Adrenal gland (tissue), 12 donors: Measurements from ENCODE around the gene KLHL29. TPM values are rescaled to one million over a fixed set of nuclear protein-coding genes. Genes with fewer than 3 reads are reported as not detected.

Experiments
- DNase-seq, 7 donors: peaks; one replicate each; pipeline ENCODE4 v3.0.0-alpha.2; 2019 to 2020
- H3K27ac ChIP-seq, 5 donors: fragments of 200-600 bp; sonication (generic) in 4 of 5; 1 replicate in 3 of 5; 2 replicates in 2 of 5; pipeline versions ENCODE4 v1.5.1 to v1.8.0; 2016 to 2020; ENCODE audit warnings: mild to moderate bottlenecking in 1 of 5
- H3K27me3 ChIP-seq: fragments of 200-600 bp; 2 replicates; pipeline ENCODE4 v1.8.0; 2021
- H3K36me3 ChIP-seq, 2 donors: fragments of 200-600 bp; replicated peaks in 1 of 2; 1 replicate in 1 of 2; 2 replicates in 1 of 2; pipeline versions ENCODE4 v1.5.1 to v1.8.0; 2018 to 2022
- H3K4me1 ChIP-seq, 2 donors: fragments of 200-600 bp; replicated peaks in 1 of 2; 1 replicate in 1 of 2; 2 replicates in 1 of 2; pipeline versions ENCODE4 v1.5.1 to v1.8.0; 2018 to 2021
- H3K4me3 ChIP-seq, 4 donors: fragments of 200-600 bp; sonication (generic) in 3 of 4; one replicate each; pipeline ENCODE4 v1.5.1; 2016 to 2018
- H3K9me3 ChIP-seq, 3 donors: fragments of 200-600 bp; sonication (generic) in 1 of 3; replicated peaks in 1 of 3; 1 replicate in 2 of 3; 2 replicates in 1 of 3; pipeline versions ENCODE4 v1.5.1 to v1.8.0; 2016 to 2021
- POLR2A ChIP-seq, 2 donors: fragments of 450-650 bp; IDR thresholded peaks; one replicate each; pipeline ENCODE4 v1.6.1; 2017; ENCODE audit warnings: antibody characterized with exemption in 2 of 2, mild to moderate bottlenecking in 2 of 2, moderate library complexity in 1 of 2
- WGBS, 4 donors: extraction: QIAGEN DNeasy Blood & Tissue Kit in 2 of 4; methylation state at CpG; one replicate each; pipeline versions ENCODE4 v1.1.5 to v1.1.7; 2013 to 2017; 5-methylcytosine and 5-hydroxymethylcytosine counted together
- intact Hi-C, 2 donors: fragments of 100-400 bp; cut with DNase I; formaldehyde crosslinking; loops; one replicate each; pipeline versions ENCODE4 v1.14.1 to v1.15.0; 2022 to 2023
- polyA plus RNA-seq, 3 donors: library from polyadenylated mRNA; stranded (reverse); fragments of 200-250 nt in 2 of 3; fragments of 350-450 nt in 1 of 3; fragmentation: Illumina TruSeq in 1 of 3; extraction: RNeasy Lipid Tissue Mini Kit (QIAGEN cat#74804) in 1 of 3; gene quantifications; one replicate each; pipeline ENCODE4 v1.2.3, GENCODE V29; 2013 to 2014
- total RNA-seq, 9 donors: library from RNA; depleted of rRNA in 4 of 9; stranded (reverse); fragments of >200 nt in 4 of 9; fragments of 120-200 nt in 1 of 9; fragmentation: NEBNext Ultra II Directional in 1 of 9; extraction: Animal tissue kit (Norgen Biotek cat#: 25700) in 1 of 9; gene quantifications; one replicate each; pipeline versions ENCODE4 v1.1.0 to v1.2.4, GENCODE V29; 2013 to 2023
- TF ChIP-seq, protein P1 (sequence below), 6 experiments: fragments of 450-650 bp in 4 of 6; fragments of 200-600 bp in 2 of 6; sonication (generic) in 1 of 6; IDR thresholded peaks; 1 replicate in 5 of 6; 2 replicates in 1 of 6; pipeline versions ENCODE4 v1.5.1 to v1.8.0; 2016 to 2021; ENCODE audit warnings: antibody characterized with exemption in 6 of 6, mild to moderate bottlenecking in 2 of 6, moderate library complexity in 1 of 6
- donor health status: healthy with polysubstance abuse.
- donor health status: Bipolar disorder and iron deficiency.
- donor health status: DM: yes; HTN: yes; CAD: no.
- donor health status: DM: no; HTN: no; CAD: no.
- donor health status: DM: no; HTN: no; CAD: no.
- donor health status: DM: yes; HTN: yes; CAD: no.

Gene KLHL29
- total and polyA plus RNA-seq, 12 donors = 1.9 to 24.5 (median 15.7) TPM

DNA sequence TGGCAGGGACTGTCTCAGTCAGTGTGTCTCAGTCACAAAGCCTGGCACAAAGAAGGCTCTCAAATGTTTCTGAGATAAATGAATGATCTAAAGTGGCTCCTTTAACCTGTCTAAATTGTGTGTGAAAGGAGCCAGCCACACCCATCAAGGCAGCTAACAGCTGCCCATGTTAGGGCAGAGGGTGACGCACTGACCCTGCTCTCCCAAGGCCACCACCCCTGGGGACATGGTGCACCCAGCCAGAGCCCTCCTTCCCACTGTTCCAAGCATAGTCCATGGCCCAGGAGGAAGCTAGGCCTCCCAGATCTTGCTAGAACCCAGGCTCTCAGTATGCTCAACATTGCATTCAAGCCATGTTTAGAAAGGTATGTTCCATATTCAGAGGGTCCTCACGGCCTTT, 100.3 kb downstream of the KLHL29 start:
- peak in 5 of 7 donors; percentile 53 to 78 (median 61) for DNase-seq
- Histone ChIP-seq H3K27me3 (no peaks in the 10 kb centered on the region), H3K36me3 (no peaks in the 10 kb centered on the region), H3K4me1 (peaks cover 34 to 46% of the 10 kb centered on the region in 2 donors), H3K4me3 (no peak overlapping the region), H3K27ac (peak overlapping the region in 3 of 5 donors; percentile 17 to 89 (median 73)), H3K9me3 (no peaks in the 10 kb centered on the region)
- 69 to 94% (median 79%) methylated on average over 1 to 2 of the region's 2 CpGs for WGBS, 4 donors
- intact Hi-C loops = no loop called here
- no peak for TF ChIP-seq POLR2A (IDR thresholded peaks at IDR 0.05)
- TF ChIP-seq, protein P1, sequence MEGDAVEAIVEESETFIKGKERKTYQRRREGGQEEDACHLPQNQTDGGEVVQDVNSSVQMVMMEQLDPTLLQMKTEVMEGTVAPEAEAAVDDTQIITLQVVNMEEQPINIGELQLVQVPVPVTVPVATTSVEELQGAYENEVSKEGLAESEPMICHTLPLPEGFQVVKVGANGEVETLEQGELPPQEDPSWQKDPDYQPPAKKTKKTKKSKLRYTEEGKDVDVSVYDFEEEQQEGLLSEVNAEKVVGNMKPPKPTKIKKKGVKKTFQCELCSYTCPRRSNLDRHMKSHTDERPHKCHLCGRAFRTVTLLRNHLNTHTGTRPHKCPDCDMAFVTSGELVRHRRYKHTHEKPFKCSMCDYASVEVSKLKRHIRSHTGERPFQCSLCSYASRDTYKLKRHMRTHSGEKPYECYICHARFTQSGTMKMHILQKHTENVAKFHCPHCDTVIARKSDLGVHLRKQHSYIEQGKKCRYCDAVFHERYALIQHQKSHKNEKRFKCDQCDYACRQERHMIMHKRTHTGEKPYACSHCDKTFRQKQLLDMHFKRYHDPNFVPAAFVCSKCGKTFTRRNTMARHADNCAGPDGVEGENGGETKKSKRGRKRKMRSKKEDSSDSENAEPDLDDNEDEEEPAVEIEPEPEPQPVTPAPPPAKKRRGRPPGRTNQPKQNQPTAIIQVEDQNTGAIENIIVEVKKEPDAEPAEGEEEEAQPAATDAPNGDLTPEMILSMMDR (IDR thresholded peaks at IDR 0.05) = no peak

DNA sequence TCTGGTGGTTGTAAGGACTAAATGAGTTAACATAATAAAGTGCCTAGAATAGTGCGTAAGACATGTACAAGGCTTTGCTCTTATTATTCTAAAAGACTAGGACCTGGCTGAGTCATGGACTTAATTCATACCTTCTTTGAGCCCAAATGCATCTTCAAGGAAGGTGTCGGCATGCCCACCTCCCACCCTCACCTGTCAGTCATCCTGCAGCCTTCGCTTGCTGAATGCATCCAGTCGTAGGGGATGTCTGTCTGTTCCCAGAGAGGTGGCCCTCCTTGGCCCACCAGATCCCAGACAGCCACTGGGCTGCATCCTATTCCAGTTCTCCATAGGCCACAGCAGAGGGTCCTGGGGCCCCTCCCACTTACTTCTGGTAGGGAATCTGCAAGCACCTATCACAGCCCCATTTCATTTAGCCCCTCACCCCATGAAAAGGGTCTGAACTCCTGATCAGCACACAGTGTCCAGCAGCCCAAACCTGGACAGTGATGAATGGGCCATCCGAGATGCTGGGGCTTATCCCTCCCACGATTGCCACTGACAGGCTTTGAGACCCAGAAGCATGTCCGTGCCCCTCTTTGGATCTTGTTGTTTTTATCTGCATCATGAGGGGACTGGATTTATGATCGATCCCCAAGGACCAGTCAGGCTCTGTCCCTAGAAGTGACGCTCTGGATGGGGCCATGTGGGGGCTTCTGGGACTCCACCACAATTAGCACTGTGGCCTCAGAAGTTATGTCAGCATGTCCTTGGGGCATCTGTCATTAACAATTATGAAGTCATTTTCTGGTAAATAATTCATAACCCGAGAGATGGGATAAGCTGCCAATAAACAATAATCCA, 101.1 kb downstream of the KLHL29 start:
- WGBS, 4 donors = 60 to 77% (median 62%) methylated on average over 5 to 10 of the region's 10 CpGs
- Histone ChIP-seq H3K9me3 (no peaks in the 10 kb centered on the region), H3K27me3 (no peaks in the 10 kb centered on the region), H3K4me1 (peaks cover 34 to 46% of the 10 kb centered on the region in 2 donors), H3K4me3 (no peak overlapping the region), H3K36me3 (no peaks in the 10 kb centered on the region), H3K27ac (peak overlapping the region in 3 of 5 donors; percentile 64 to 89 (median 73))
- intact Hi-C loops = no loop called here
- no peak for TF ChIP-seq POLR2A (IDR thresholded peaks at IDR 0.05)
- TF ChIP-seq, protein P1 (IDR thresholded peaks at IDR 0.05) = no peak
- peak in 1 of 7 donors; percentile 13 for DNase-seq

DNA sequence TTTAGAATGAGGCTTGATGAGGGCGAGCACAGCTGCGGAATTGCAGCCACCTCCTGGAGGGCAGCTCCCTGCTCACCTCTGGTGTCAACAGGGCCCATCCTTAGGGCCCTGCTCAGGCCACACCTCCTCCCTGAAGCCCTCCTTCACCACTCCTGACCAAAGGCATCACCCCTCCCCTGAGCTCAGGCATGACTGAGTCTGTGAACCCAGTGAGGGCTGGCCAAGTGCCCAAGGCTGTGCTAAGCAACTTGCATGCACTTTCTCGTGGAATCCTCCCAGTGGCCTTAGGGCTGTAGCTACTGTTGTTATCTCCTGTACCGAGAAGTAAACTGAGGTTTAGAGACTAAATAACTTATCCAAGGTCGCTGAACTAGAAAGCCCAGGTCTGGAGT, 101.7 kb downstream of the KLHL29 start:
- intact Hi-C loops = no loop called here
- no peaks in the 10 kb centered on the region for H3K27me3 ChIP-seq
- TF ChIP-seq, protein P1 (IDR thresholded peaks at IDR 0.05) = peak in 1 of 6 experiments; percentile 20
- TF ChIP-seq POLR2A (IDR thresholded peaks at IDR 0.05) = no peak
- 37 to 64% (median 44%) methylated on average over 4 to 5 of the region's 5 CpGs for WGBS, 4 donors
- peak; percentile 89 to 96 (median 92) for DNase-seq
- H3K4me1 ChIP-seq = peaks cover 34 to 46% of the 10 kb centered on the region in 2 donors
- H3K9me3 ChIP-seq = no peaks in the 10 kb centered on the region
- H3K36me3 ChIP-seq = no peaks in the 10 kb centered on the region
- peak overlapping the region; percentile 22 to 89 (median 64) for H3K27ac ChIP-seq
- no peak overlapping the region for H3K4me3 ChIP-seq

DNA sequence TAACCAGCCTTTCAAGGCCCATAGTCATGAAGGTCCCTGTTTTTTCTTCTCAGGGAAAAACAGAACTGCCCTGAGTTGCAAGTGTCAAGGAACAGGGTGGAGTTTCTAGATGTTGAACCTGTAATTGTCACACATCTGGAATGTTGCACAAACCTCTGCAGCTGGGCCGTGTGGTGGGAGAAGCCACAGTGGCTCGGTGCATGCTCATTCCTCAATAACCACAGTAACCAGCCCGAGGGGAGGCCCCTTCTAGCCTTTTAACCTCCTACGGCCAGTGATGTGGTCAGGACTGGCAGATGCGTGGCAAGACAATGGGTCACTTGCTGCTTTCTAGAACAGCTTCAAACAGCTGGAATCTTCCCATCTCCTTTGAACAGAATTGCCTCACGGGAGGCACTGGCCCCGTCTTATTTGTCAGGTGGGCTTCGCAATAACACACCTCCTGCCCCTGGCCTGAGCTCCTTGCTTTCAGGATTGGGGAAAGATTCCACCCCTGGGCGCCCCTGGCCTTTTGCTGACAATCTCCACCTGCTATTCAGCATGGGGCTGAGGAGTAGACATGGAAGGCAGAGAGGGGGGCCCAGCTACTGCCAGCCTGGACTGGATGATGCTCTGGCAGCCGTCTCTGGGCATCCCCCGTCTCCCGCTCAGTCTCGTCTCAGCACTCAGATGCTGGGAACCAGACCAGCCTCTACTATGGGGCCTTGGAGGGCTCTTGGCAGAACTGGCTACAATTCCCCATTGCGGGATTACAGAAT, 102.9 kb downstream of the KLHL29 start:
- Histone ChIP-seq H3K4me1 (peaks cover 34 to 53% of the 10 kb centered on the region in 2 donors), H3K27ac (peak overlapping the region in 3 of 5 donors; percentile 25 to 93 (median 89)), H3K4me3 (no peak overlapping the region), H3K9me3 (no peaks in the 10 kb centered on the region), H3K27me3 (no peaks in the 10 kb centered on the region), H3K36me3 (no peaks in the 10 kb centered on the region)
- TF ChIP-seq POLR2A (IDR thresholded peaks at IDR 0.05) = no peak
- DNase-seq = peak in 1 of 7 donors; percentile 8
- intact Hi-C loops = no loop called here
- WGBS, 4 donors = 86 to 97% (median 89%) methylated on average over 7 to 14 of the region's 14 CpGs
